ENCODE measurements around the gene AXL.

The AXL gene

DNA sequence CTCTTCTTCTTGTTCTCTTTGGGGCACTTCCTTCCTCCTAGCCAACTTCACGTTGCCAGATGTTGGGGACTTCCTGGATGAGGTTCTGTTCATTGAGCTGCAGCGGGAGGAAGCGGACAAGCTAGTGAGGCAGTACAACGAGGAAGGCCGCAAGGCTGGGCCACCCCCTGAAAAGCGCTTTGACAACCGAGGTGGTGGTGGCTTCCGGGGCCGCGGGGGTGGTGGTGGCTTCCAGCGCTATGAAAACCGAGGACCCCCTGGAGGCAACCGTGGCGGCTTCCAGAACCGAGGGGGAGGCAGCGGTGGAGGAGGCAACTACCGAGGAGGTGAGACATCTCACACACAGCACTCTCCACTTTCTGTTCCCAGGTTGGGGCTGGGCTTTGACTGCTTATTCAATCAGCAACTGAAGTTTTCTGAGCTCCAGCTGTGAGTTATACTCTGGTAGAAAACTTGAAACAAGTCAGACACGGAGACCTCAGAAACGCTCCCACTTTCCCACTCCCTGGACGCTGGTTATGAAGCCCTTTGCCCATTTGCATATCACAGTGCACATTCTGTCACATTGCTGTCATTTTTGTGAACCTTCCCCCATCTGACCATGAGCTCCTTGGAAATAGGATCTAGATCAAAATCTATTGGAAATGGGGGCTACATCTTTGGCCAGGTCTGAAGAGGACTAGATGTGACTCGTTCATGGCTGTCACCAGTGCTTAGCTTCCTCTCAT, 83.8 kb downstream of the AXL start:
- 97 to 98% methylated on average over 16 to 19 of the region's 21 CpGs for WGBS, 2 experiments (ENCODE audit: insufficient coverage in 2 of 2)
- no peak overlapping the region for H3K27ac ChIP-seq (ENCODE audit: low read depth, low read length, severe bottlenecking)
- H3K4me3 ChIP-seq (ENCODE audit: extremely low read depth, insufficient read depth, low read length, poor library complexity, severe bottlenecking) = no peak overlapping the region
- H3K9me3 ChIP-seq (ENCODE audit: control insufficient read depth, low read length) = no peaks in the 10 kb centered on the region
- peaks cover 100% of the 10 kb centered on the region for H3K36me3 ChIP-seq (ENCODE audit: control insufficient read depth, insufficient read depth, low read length)
- H3K4me1 ChIP-seq (ENCODE audit: control insufficient read depth, insufficient read depth, low read length, poor library complexity, severe bottlenecking) = peaks cover 4% of the 10 kb centered on the region

GRCh38 chr19:41303954-41304353, 84.9 kb downstream of the AXL start:
- H3K4me1 ChIP-seq (ENCODE audit: control insufficient read depth, insufficient read depth, low read length, poor library complexity, severe bottlenecking) = peaks cover 7% of the 10 kb centered on the region
- H3K36me3 ChIP-seq (ENCODE audit: control insufficient read depth, insufficient read depth, low read length) = peaks cover 88% of the 10 kb centered on the region
- WGBS, 2 experiments (ENCODE audit: insufficient coverage in 2 of 2) = 95 to 100% methylated on average over 3 to 6 of the region's 14 CpGs
- no peaks in the 10 kb centered on the region for H3K9me3 ChIP-seq (ENCODE audit: control insufficient read depth, low read length)
- no peak overlapping the region for H3K4me3 ChIP-seq (ENCODE audit: extremely low read depth, insufficient read depth, low read length, poor library complexity, severe bottlenecking)
- H3K27ac ChIP-seq (ENCODE audit: low read depth, low read length, severe bottlenecking) = no peak overlapping the region

- Histone ChIP-seq H3K4me3 (ENCODE audit: extremely low read depth, insufficient read depth, low read length, poor library complexity, severe bottlenecking) (no peak overlapping the region), H3K4me1 (ENCODE audit: control insufficient read depth, insufficient read depth, low read length, poor library complexity, severe bottlenecking) (peaks cover 12% of the 10 kb centered on the region), H3K9me3 (ENCODE audit: control insufficient read depth, low read length) (no peaks in the 10 kb centered on the region), H3K36me3 (ENCODE audit: control insufficient read depth, insufficient read depth, low read length) (peaks cover 82% of the 10 kb centered on the region), H3K27ac (ENCODE audit: low read depth, low read length, severe bottlenecking) (peak overlapping the region; percentile 16)
- WGBS, 2 experiments (ENCODE audit: insufficient coverage in 2 of 2) = 100% methylated on average over 1 to 2 of the region's 4 CpGs
Observed at GRCh38 chr19:41304706-41305483, 85.9 kb downstream of the AXL start.

GRCh38 chr19:41305927-41306793, 87.1 kb downstream of the AXL start:
- peaks cover 12% of the 10 kb centered on the region for H3K4me1 ChIP-seq (ENCODE audit: control insufficient read depth, insufficient read depth, low read length, poor library complexity, severe bottlenecking)
- H3K4me3 ChIP-seq (ENCODE audit: extremely low read depth, insufficient read depth, low read length, poor library complexity, severe bottlenecking) = no peak overlapping the region
- H3K36me3 ChIP-seq (ENCODE audit: control insufficient read depth, insufficient read depth, low read length) = peaks cover 69% of the 10 kb centered on the region
- 92 to 98% methylated on average over 12 of the region's 13 CpGs for WGBS, 2 experiments (ENCODE audit: insufficient coverage in 2 of 2)
- H3K9me3 ChIP-seq (ENCODE audit: control insufficient read depth, low read length) = no peaks in the 10 kb centered on the region
- H3K27ac ChIP-seq (ENCODE audit: low read depth, low read length, severe bottlenecking) = peak overlapping the region; percentile 45

DNA sequence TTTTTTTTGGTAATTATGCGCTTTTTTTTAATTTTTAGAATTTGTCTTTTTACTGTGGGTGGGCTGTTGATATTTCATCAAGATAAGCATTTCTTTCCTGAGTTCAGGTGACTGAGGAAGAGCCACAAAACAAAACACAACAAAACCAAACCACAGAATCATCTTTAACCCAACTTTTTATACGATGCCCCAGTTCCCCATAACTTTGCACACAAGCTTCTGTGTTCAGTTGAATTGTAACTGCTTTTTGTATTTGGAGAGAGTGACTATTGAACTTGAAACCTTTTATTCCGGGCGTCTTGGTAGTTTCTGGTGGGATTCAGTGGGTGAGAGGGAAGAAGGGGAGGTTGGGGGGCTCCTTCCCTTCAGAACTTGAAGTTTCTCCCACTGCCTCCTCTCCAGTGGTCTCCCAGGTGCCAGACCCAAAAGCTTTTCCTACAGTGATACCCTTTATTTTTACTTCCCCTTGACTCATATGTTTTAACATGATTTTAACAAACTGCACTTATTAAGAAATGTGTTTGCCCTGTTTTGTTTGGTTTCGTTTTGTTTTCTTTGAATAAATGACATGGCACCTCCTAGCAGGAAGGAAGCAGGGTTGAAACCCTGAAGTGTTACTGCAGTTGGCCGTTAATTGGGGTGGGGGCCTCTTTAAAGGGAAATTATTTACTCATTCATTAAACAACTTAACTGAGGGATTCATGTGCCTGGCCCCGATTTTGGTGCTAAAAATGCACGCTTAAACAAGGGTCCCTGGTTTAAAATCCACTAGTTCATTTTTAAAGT, 88.3 kb downstream of the AXL start:
- Histone ChIP-seq H3K4me1 (ENCODE audit: control insufficient read depth, insufficient read depth, low read length, poor library complexity, severe bottlenecking) (peaks cover 12% of the 10 kb centered on the region), H3K36me3 (ENCODE audit: control insufficient read depth, insufficient read depth, low read length) (peaks cover 62% of the 10 kb centered on the region), H3K9me3 (ENCODE audit: control insufficient read depth, low read length) (no peaks in the 10 kb centered on the region), H3K4me3 (ENCODE audit: extremely low read depth, insufficient read depth, low read length, poor library complexity, severe bottlenecking) (no peak overlapping the region), H3K27ac (ENCODE audit: low read depth, low read length, severe bottlenecking) (peak overlapping the region; percentile 45)
- WGBS, 2 experiments (ENCODE audit: insufficient coverage in 2 of 2) = 94% methylated on average over 5 of the region's 8 CpGs; no CpG with 5 or more reads in 1 of the 2 experiments

DNA sequence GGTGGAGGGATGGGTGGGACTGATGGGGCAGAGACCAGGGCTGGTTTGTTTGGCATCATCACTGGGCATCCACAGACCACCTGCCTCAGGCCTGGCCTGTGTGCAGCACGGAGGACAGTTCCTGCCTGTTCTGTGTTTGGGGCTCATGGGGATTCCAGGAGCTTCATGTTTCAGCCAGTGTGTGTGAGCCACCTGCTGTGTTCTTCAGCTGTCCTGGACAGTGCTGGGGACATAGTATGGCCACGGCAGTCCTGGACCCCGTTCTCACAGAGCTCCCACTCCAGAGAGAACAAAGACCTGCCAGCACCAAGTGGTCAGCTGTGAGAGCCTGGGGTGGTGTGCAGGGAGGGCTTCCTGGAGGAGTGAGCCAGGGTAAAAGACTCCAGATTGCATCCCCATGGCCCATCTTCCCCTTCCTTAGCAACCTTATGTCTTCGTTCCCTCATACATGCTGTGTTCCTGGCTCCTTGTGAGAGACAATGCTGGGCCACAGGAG, 89.0 kb downstream of the AXL start:
- peaks cover 62% of the 10 kb centered on the region for H3K36me3 ChIP-seq (ENCODE audit: control insufficient read depth, insufficient read depth, low read length)
- 89 to 90% methylated on average over 3 to 4 of the region's 4 CpGs for WGBS, 2 experiments (ENCODE audit: insufficient coverage in 2 of 2)
- H3K9me3 ChIP-seq (ENCODE audit: control insufficient read depth, low read length) = no peaks in the 10 kb centered on the region
- no peak overlapping the region for H3K4me3 ChIP-seq (ENCODE audit: extremely low read depth, insufficient read depth, low read length, poor library complexity, severe bottlenecking)
- H3K4me1 ChIP-seq (ENCODE audit: control insufficient read depth, insufficient read depth, low read length, poor library complexity, severe bottlenecking) = peaks cover 12% of the 10 kb centered on the region
- peak overlapping the region; percentile 81 for H3K27ac ChIP-seq (ENCODE audit: low read depth, low read length, severe bottlenecking)

GRCh38 chr19:41308450-41309179, 89.6 kb downstream of the AXL start:
- H3K36me3 ChIP-seq (ENCODE audit: control insufficient read depth, insufficient read depth, low read length) = peaks cover 62% of the 10 kb centered on the region
- peaks cover 12% of the 10 kb centered on the region for H3K4me1 ChIP-seq (ENCODE audit: control insufficient read depth, insufficient read depth, low read length, poor library complexity, severe bottlenecking)
- WGBS, 2 experiments (ENCODE audit: insufficient coverage in 2 of 2) = 43 to 46% methylated on average over 7 to 8 of the region's 8 CpGs
- peak overlapping the region; percentile 72 for H3K4me3 ChIP-seq (ENCODE audit: extremely low read depth, insufficient read depth, low read length, poor library complexity, severe bottlenecking)
- H3K9me3 ChIP-seq (ENCODE audit: control insufficient read depth, low read length) = no peaks in the 10 kb centered on the region
- peak overlapping the region; percentile 94 for H3K27ac ChIP-seq (ENCODE audit: low read depth, low read length, severe bottlenecking)

- H3K4me1 ChIP-seq (ENCODE audit: control insufficient read depth, insufficient read depth, low read length, poor library complexity, severe bottlenecking) = peaks cover 12% of the 10 kb centered on the region
- H3K9me3 ChIP-seq (ENCODE audit: control insufficient read depth, low read length) = no peaks in the 10 kb centered on the region
- H3K4me3 ChIP-seq (ENCODE audit: extremely low read depth, insufficient read depth, low read length, poor library complexity, severe bottlenecking) = peak overlapping the region; percentile 72
- WGBS, 2 experiments (ENCODE audit: insufficient coverage in 2 of 2) = 52 to 60% methylated on average over 17 to 26 of the region's 26 CpGs
- H3K27ac ChIP-seq (ENCODE audit: low read depth, low read length, severe bottlenecking) = peak overlapping the region; percentile 94
- H3K36me3 ChIP-seq (ENCODE audit: control insufficient read depth, insufficient read depth, low read length) = peaks cover 61% of the 10 kb centered on the region
Observed at GRCh38 chr19:41309180-41310032, 90.4 kb downstream of the AXL start.

All from mesodermal cell (in vitro differentiated cells).